Peyer's patch (tissue), 4 donors: ENCODE results near the gene NCLN. TPM values are rescaled to one million over a fixed set of nuclear protein-coding genes. Genes with fewer than 3 reads are reported as not detected.

Experiments
- DNase-seq, 3 donors: peaks; one replicate each; pipeline ENCODE4 v3.0.0-alpha.2; 2017 to 2019
- H3K27ac ChIP-seq, 4 donors: fragments of 200-600 bp; sonication (generic); one replicate each; pipeline ENCODE4 v1.5.1; 2016 to 2019
- H3K27me3 ChIP-seq, 2 donors: fragments of 200-600 bp; sonication (generic); one replicate each; pipeline ENCODE4 v1.5.1; 2019
- H3K36me3 ChIP-seq, 3 donors: fragments of 200-600 bp; sonication (generic); one replicate each; pipeline ENCODE4 v1.5.1; 2016 to 2019
- H3K4me1 ChIP-seq, 4 donors: fragments of 200-600 bp; sonication (generic); one replicate each; pipeline ENCODE4 v1.5.1; 2016 to 2019
- H3K4me3 ChIP-seq, 4 donors: fragments of 200-600 bp; sonication (generic); 1 replicate in 3 of 4; 2 replicates in 1 of 4; pipeline ENCODE4 v1.5.1; 2016 to 2019; ENCODE audit warnings: mild to moderate bottlenecking in 1 of 4
- H3K9me3 ChIP-seq, 4 donors: fragments of 200-600 bp; sonication (generic); one replicate each; pipeline ENCODE4 v1.5.1; 2016 to 2019; ENCODE audit warnings: mild to moderate bottlenecking in 1 of 4
- CTCF ChIP-seq, 6 experiments: fragments of 450-650 bp in 4 of 6; fragments of 200-600 bp in 2 of 6; sonication (generic) in 1 of 6; IDR thresholded peaks; one replicate each; pipeline ENCODE4 v1.5.1; 2017 to 2019; ENCODE audit warnings: antibody characterized with exemption in 6 of 6, mild to moderate bottlenecking in 3 of 6, moderate library complexity in 1 of 6
- POLR2A ChIP-seq, 2 donors: fragments of 450-650 bp; IDR thresholded peaks; one replicate each; pipeline ENCODE4 v1.5.1; 2017; ENCODE audit warnings: antibody characterized with exemption in 2 of 2, mild to moderate bottlenecking in 2 of 2, moderate library complexity in 2 of 2
- total RNA-seq, 4 donors: library from RNA; depleted of rRNA; stranded (reverse); fragments of >200 nt; gene quantifications; one replicate each; pipeline ENCODE4 v1.1.0, GENCODE V29; 2016

NCLN gene
- total RNA-seq, 4 donors from 2014 or later, result 84.2 to 126 (median 117) TPM

- no peak for TF ChIP-seq CTCF (IDR thresholded peaks at IDR 0.05)
- no peak for TF ChIP-seq POLR2A (IDR thresholded peaks at IDR 0.05)
- no peak overlapping the region for H3K4me3 ChIP-seq
- H3K4me1 ChIP-seq, result peaks cover 0 to 2% (median under 1%) of the 10 kb centered on the region in 4 donors
- H3K9me3 ChIP-seq, result no peaks in the 10 kb centered on the region
- no peaks in the 10 kb centered on the region for H3K27me3 ChIP-seq
- no peak overlapping the region for H3K27ac ChIP-seq
- peaks cover 0 to 42% (median 0%) of the 10 kb centered on the region in 3 donors for H3K36me3 ChIP-seq
- DNase-seq, result no peak
These were observed 8.7 kb downstream of the NCLN start for GRCh38 chr19:3194106-3195087.

GRCh38 chr19:3196064-3196932, 10.6 kb downstream of the NCLN start:
- no peaks in the 10 kb centered on the region for H3K4me1 ChIP-seq
- H3K27me3 ChIP-seq, result no peaks in the 10 kb centered on the region
- no peak overlapping the region for H3K4me3 ChIP-seq
- no peak for DNase-seq
- no peak for TF ChIP-seq POLR2A (IDR thresholded peaks at IDR 0.05)
- no peak for TF ChIP-seq CTCF (IDR thresholded peaks at IDR 0.05)
- H3K9me3 ChIP-seq, result no peaks in the 10 kb centered on the region
- no peak overlapping the region for H3K27ac ChIP-seq
- H3K36me3 ChIP-seq, result peaks cover 0 to 50% (median 0%) of the 10 kb centered on the region in 3 donors

GRCh38 chr19:3196933-3197205, 11.1 kb downstream of the NCLN start:
- H3K27ac ChIP-seq, result no peak overlapping the region
- DNase-seq, result no peak
- TF ChIP-seq POLR2A (IDR thresholded peaks at IDR 0.05) (no peak), CTCF (IDR thresholded peaks at IDR 0.05) (no peak)
- H3K4me3 ChIP-seq, result no peak overlapping the region
- peaks cover 0 to 55% (median 0%) of the 10 kb centered on the region in 3 donors for H3K36me3 ChIP-seq
- no peaks in the 10 kb centered on the region for H3K27me3 ChIP-seq
- no peaks in the 10 kb centered on the region for H3K9me3 ChIP-seq
- H3K4me1 ChIP-seq, result no peaks in the 10 kb centered on the region

GRCh38 chr19:3198901-3199700, 13.4 kb downstream of the NCLN start:
- H3K4me3 ChIP-seq, result no peak overlapping the region
- no peak for TF ChIP-seq CTCF (IDR thresholded peaks at IDR 0.05)
- no peak for TF ChIP-seq POLR2A (IDR thresholded peaks at IDR 0.05)
- no peak overlapping the region for H3K27ac ChIP-seq
- H3K36me3 ChIP-seq, result peaks cover 0 to 55% (median 0%) of the 10 kb centered on the region in 3 donors
- H3K4me1 ChIP-seq, result no peaks in the 10 kb centered on the region
- H3K9me3 ChIP-seq, result no peaks in the 10 kb centered on the region
- no peak for DNase-seq
- no peaks in the 10 kb centered on the region for H3K27me3 ChIP-seq

GRCh38 chr19:3201072-3201700, 15.5 kb downstream of the NCLN start:
- Histone ChIP-seq H3K36me3 (peaks cover 0 to 64% (median 0%) of the 10 kb centered on the region in 3 donors), H3K27ac (no peak overlapping the region), H3K27me3 (no peaks in the 10 kb centered on the region), H3K9me3 (no peaks in the 10 kb centered on the region), H3K4me1 (no peaks in the 10 kb centered on the region), H3K4me3 (no peak overlapping the region)
- no peak for TF ChIP-seq POLR2A (IDR thresholded peaks at IDR 0.05)
- no peak for TF ChIP-seq CTCF (IDR thresholded peaks at IDR 0.05)
- DNase-seq, result no peak
